ENCODE measurements around the gene PRR36. TPM values are rescaled to one million over a fixed set of nuclear protein-coding genes. Genes with fewer than 3 reads are reported as not detected.
A peak's percentile ranks its signal among the peaks of the same experiment; 100 is the strongest.

The PRR36 gene
- total and polyA plus RNA-seq, 10 of the 15 experiments (the other 5 are each of a cell fraction or from before 2014, with no cell fraction given): 0.04 TPM; not detected in 9

DNA sequence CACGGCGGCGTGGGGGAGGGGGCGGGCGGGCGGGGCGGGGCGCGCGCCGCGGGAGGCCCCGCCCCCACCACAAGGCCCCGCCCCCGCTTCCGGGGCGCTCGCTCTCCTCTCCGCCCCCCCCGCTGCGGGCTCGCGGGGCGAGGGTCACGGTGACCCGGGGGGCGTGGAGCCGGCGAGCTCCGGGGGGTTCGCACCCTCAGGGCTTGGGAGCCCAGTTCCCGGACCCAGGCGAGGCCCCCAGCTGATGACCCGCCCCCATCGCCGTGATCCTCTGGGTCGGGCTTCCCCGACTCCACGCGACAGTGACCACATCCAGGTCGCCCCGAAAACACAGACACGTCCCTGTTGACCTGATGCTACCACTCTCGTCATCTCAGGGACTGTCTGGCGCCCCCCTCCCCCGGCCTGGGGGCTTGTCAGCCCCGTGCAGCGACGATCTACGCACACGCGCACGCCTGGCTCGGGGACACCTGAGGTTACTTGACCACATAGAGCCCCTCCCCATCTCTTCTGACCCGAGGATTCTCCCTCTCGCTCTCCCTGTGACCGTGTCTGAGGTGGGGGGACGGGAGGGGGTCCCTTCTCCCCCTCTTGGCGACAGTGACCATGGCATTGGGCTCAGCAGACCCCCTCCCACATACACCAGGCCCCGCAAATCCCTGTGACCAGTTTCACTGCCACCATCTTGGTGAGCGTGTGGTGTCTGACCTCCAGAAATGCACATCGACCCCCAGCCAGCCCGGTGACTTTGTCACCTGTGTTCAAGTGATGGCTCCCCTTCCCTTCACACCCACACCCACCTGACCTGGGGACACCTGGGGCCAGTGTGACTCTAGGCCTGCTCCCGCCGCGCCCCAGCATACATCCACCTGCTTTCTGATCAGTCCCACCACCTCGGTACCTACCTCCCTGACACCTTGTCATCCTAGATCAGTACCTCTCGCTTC is 30.2 kb upstream of the PRR36 start (continued):
- TF ChIP-seq ZZZ3 (IDR thresholded peaks at IDR 0.05; ENCODE audit: control insufficient read depth, insufficient read length, low read depth): no peak
- no peak for TF ChIP-seq RAD21 (IDR thresholded peaks at IDR 0.05; ENCODE audit: insufficient read depth, low read depth, low read length)
- no peak for TF ChIP-seq MYB (IDR thresholded peaks at IDR 0.05; ENCODE audit: borderline replicate concordance, low read depth, low read length)

DNA sequence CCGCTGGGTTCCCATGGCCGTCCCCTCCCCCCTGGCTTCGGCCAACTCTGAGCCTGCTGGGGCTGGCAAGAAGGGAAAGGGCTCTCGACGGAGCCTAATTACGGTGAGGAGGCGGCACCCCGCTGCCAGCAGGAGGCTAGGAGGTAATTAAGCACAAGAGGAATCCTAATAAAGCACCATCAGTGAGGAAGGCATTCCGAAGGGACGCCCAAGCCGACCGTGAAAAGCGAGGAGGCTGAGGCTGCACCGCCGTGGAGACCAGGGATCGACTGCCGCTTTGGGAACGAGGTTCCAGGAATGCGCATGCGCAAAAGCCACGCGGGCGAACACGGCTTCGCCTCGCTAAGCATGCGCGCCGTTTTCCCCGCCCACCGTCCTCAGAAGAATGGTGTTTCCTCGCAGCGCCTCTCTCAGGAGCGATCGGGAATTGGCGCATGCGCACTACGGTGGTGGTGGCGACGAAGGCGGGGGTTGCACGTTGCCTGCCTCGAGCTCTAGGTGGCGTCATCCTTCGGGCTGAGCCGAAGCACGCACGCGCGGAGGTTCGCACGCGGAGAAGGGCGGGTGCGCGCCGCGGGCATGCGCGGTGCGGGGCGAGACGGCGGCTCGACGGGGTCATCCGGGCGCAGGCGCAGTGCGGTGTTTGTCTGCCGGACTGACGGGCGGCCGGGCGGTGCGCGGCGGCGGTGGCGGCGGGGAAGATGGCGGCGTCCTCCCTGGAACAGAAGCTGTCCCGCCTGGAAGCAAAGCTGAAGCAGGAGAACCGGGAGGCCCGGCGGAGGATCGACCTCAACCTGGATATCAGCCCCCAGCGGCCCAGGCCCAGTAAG is 29.3 kb upstream of the PRR36 start, which contains the start of gene MAP2K7:
TSS of gene MAP2K7 (plus strand) at position 634 of the 830 bp plus-strand sequence. CDS start at position 702, 68 bp downstream.
- RAD21 ChIA-PET (ENCODE audit: unreplicated experiment): interaction anchor here (0.6 to 1.6 kb wide), 8 partner anchors 17 to 335 kb away, joined by 3 to 17 read pairs (median 4); partner anchors contain the start of genes SNAPC2 and TIMM44
- Histone ChIP-seq H3K4me2 (ENCODE audit: control insufficient read depth, insufficient read depth) (peak within 1 kb of the TSS; percentile 99), H3K79me2 (ENCODE audit: control insufficient read depth, insufficient read depth, low read length) (peaks cover 36% of the 10 kb centered on the region), H3K36me3 (ENCODE audit: control insufficient read depth in 2 of 2, insufficient read depth in 2 of 2, low read length in 1 of 2) (0 out of 4 replicates have a peak, but pooled peaks cover 0 to 2% of the 10 kb centered on the region in 2 experiments), H3K4me1 (ENCODE audit: control insufficient read depth, insufficient read depth, low read length) (peaks cover 14% of the 10 kb centered on the region), H3K9me3 (replicated peaks; ENCODE audit: control insufficient read depth, insufficient read depth, low read length) (no peaks in the 10 kb centered on the region), H3K9ac (ENCODE audit: control insufficient read depth, insufficient read depth, low read length) (peak within 1 kb of the TSS; percentile 93), H3K27ac (ENCODE audit: control insufficient read depth, insufficient read depth) (peak within 1 kb of the TSS; percentile 81), H4K20me1 (ENCODE audit: control insufficient read depth, insufficient read depth) (peaks cover 9% of the 10 kb centered on the region; the same call in 1 of the 2 replicates), H3K27me3 (replicated peaks in 1 of 2; ENCODE audit: control insufficient read depth in 2 of 2, insufficient read depth in 2 of 2, low read length in 1 of 2) (no peaks in the 10 kb centered on the region), H2AFZ (ENCODE audit: control insufficient read depth, low read depth, low read length) (peak within 1 kb of the TSS; percentile 98), H3K4me3 (peak within 1 kb of the TSS; percentile 95)
- intact Hi-C loops (cut with micrococcal nuclease; ENCODE audit: unreplicated experiment): loop anchor here (2.0 to 10.0 kb wide), 2 partner anchors 35 to 219 kb away; partner anchors contain the start of gene TRAPPC5
- POLR2A ChIA-PET: interaction anchor here (0.6 to 1.6 kb wide), 7 partner anchors 17 to 1512 kb away, joined by 3 to 27 read pairs (median 5); partner anchors contain the start of gene SNAPC2
- peak; percentile 99 for DNase-seq (ENCODE audit: low read depth, low spot score)
- peak; percentile 100 for FAIRE-seq
- SMC1A ChIA-PET (ENCODE audit: uncharacterized antibody, unreplicated experiment): interaction anchor here (1.2 kb wide), 1 partner anchor 17 kb away, joined by 13 read pairs; the partner anchor contains the start of gene SNAPC2
- peak; percentile 89 for ATAC-seq
- in situ Hi-C loops (cut with MboI): no loop called here
- WGBS (ENCODE audit: insufficient coverage, insufficient replicate concordance, low lambda C conversion rate, missing lambda C conversion rate): 2% methylated on average over 79 of the region's 89 CpGs
- CTCF ChIA-PET: interaction anchor here (0.7 to 3.3 kb wide), 8 partner anchors 12 to 335 kb away, joined by 4 to 13 read pairs (median 6); partner anchors contain the start of genes SNAPC2, TIMM44 and TRAPPC5
- BruUV-seq (replicated peaks): no TSS peak
- TF ChIP-seq ZBED1 (IDR thresholded peaks at IDR 0.05; ENCODE audit: borderline replicate concordance): no peak
- TF ChIP-seq IKZF2 (IDR thresholded peaks at IDR 0.05): peak; percentile 36 to 52; a peak in 2 of 4 replicates
- TF ChIP-seq ASH2L (IDR thresholded peaks at IDR 0.05; ENCODE audit: borderline replicate concordance, low read depth): no peak
- no peak for TF ChIP-seq JUNB (IDR thresholded peaks at IDR 0.05)
- TF ChIP-seq NBN (IDR thresholded peaks at IDR 0.05): peak; percentile 61; the same call in 1 of the 2 replicates
- 0 out of 2 replicates have a peak, but pooled peaks have one; percentile 36 for TF ChIP-seq TCF3 (IDR thresholded peaks at IDR 0.05; ENCODE audit: borderline replicate concordance, insufficient read depth, low read depth, low read length)
- 0 out of 3 replicates have a peak, but pooled peaks have one; percentile 23 for TF ChIP-seq POU2F2 (IDR thresholded peaks at IDR 0.05; ENCODE audit: borderline replicate concordance, low read depth, low read length)
- TF ChIP-seq CHD1 (IDR thresholded peaks at IDR 0.05; ENCODE audit: low read depth, low read length): 0 out of 2 replicates have a peak, but pooled peaks have one; percentile 31
- TF ChIP-seq FOXM1 (IDR thresholded peaks at IDR 0.05; ENCODE audit: low read depth, low read length): no peak
- TF ChIP-seq RAD21 (IDR thresholded peaks at IDR 0.05; ENCODE audit: insufficient read depth, low read depth, low read length): peak; percentile 36; the same call in 1 of the 2 replicates
- TF ChIP-seq PRDM15 (CRISPR knock-in tag; IDR thresholded peaks at IDR 0.05): no peak
- TF ChIP-seq HDGF (IDR thresholded peaks at IDR 0.05): peak; percentile 89; the same call in 1 of the 2 replicates
- TF ChIP-seq PAX5 (IDR thresholded peaks at IDR 0.05; ENCODE audit: borderline replicate concordance, low read depth, low read length): peak; percentile 89
- no peak for TF ChIP-seq MTA3 (IDR thresholded peaks at IDR 0.05; ENCODE audit: borderline replicate concordance, low read length)
